HEK293 (cell line): ENCODE data around the gene MYBBP1A.

Experiments used
- GFI1B ChIP-seq: fragments of 450-650 bp; formaldehyde crosslinking; IDR thresholded peaks from 2 replicates; pipeline ENCODE4 v1.5.1; 2016; ENCODE audit warnings: missing biosample characterization, missing genetic modification characterization
- MEIS1 ChIP-seq: sonication (generic); formaldehyde crosslinking; IDR thresholded peaks from 2 replicates; pipeline ENCODE4 v1.8.1; 2022; ENCODE audit warnings: missing genetic modification reagents, mild to moderate bottlenecking, borderline replicate concordance
- MZF1 ChIP-seq: fragments of 450-650 bp; formaldehyde crosslinking; IDR thresholded peaks from 2 replicates; pipeline ENCODE4 v1.5.1; 2017; ENCODE audit warnings: missing biosample characterization, missing genetic modification characterization, borderline replicate concordance
- PRDM1 ChIP-seq: fragments of 450-650 bp; formaldehyde crosslinking; IDR thresholded peaks from 2 replicates; pipeline ENCODE4; 2016; ENCODE audit warnings: missing biosample characterization, missing genetic modification characterization
- SP2 ChIP-seq: fragments of 450-650 bp; formaldehyde crosslinking; IDR thresholded peaks from 2 replicates; pipeline ENCODE4 v1.5.1; 2016; ENCODE audit warnings: missing biosample characterization, missing genetic modification characterization
- TRIM28 ChIP-seq: IDR thresholded peaks from 2 replicates; pipeline ENCODE4 v1.6.1; 2011; ENCODE audit warnings: low read length, control low read depth, borderline replicate concordance
- YY2 ChIP-seq: fragments of 450-650 bp; formaldehyde crosslinking; IDR thresholded peaks from 2 replicates; pipeline ENCODE4 v1.5.1; 2016; ENCODE audit warnings: missing biosample characterization, missing genetic modification characterization
- ZNF112 ChIP-seq: fragments of 450-650 bp; formaldehyde crosslinking; IDR thresholded peaks from 2 replicates; pipeline ENCODE4 v1.5.0; 2017; ENCODE audit warnings: missing biosample characterization, missing genetic modification characterization
- ZNF121 ChIP-seq: fragments of 450-650 bp; formaldehyde crosslinking; IDR thresholded peaks from 2 replicates; pipeline ENCODE4 v1.5.1; 2016; ENCODE audit warnings: missing biosample characterization, missing genetic modification characterization
- ZNF24 ChIP-seq: fragments of 450-650 bp; formaldehyde crosslinking; IDR thresholded peaks from 2 replicates; pipeline ENCODE4 v1.5.1; 2016; ENCODE audit warnings: missing biosample characterization, missing genetic modification characterization
- ZNF423 ChIP-seq: fragments of 450-650 bp; formaldehyde crosslinking; IDR thresholded peaks from 2 replicates; pipeline ENCODE4 v1.5.1; 2016; ENCODE audit warnings: missing biosample characterization, missing genetic modification characterization
- ZNF48 ChIP-seq: fragments of 450-650 bp; formaldehyde crosslinking; IDR thresholded peaks from 2 replicates; pipeline ENCODE4 v1.5.1; 2016; ENCODE audit warnings: missing biosample characterization, missing genetic modification characterization
- ZNF596 ChIP-seq: fragments of 450-650 bp; IDR thresholded peaks from 2 replicates; pipeline ENCODE4 v1.5.0; 2018; ENCODE audit warnings: missing biosample characterization, mild to moderate bottlenecking, missing genetic modification characterization, moderate library complexity
- ZNF600 ChIP-seq: fragments of 450-650 bp; formaldehyde crosslinking; IDR thresholded peaks from 2 replicates; pipeline ENCODE4 v1.5.1; 2016; ENCODE audit warnings: missing biosample characterization, missing genetic modification characterization
- ZNF776 ChIP-seq: fragments of 450-650 bp; formaldehyde crosslinking; IDR thresholded peaks from 2 replicates; pipeline ENCODE4 v1.5.0; 2017; ENCODE audit warnings: missing biosample characterization, missing genetic modification characterization, borderline replicate concordance
- TF ChIP-seq, protein P1 (sequence below): fragments of 450-650 bp; formaldehyde crosslinking; IDR thresholded peaks from 2 replicates; pipeline ENCODE4 v1.5.1; 2016; ENCODE audit warnings: missing biosample characterization, missing genetic modification characterization, borderline replicate concordance
- TF ChIP-seq, protein P2 (sequence below): fragments of 450-650 bp; formaldehyde crosslinking; IDR thresholded peaks from 2 replicates; pipeline ENCODE4 v1.5.1; 2016; ENCODE audit warnings: missing biosample characterization, missing genetic modification characterization
- TF ChIP-seq, protein P3 (sequence below): fragments of 450-650 bp; IDR thresholded peaks from 2 replicates; pipeline ENCODE4 v1.5.1; 2018; ENCODE audit warnings: missing biosample characterization, mild to moderate bottlenecking, missing genetic modification characterization
- TF ChIP-seq, protein P4 (sequence below): IDR thresholded peaks from 2 replicates; pipeline ENCODE4 v1.6.1; 2011; ENCODE audit warnings: mild to moderate bottlenecking, low read depth, low read length, borderline replicate concordance
- TF ChIP-seq, protein P5 (sequence below): fragments of 450-650 bp; formaldehyde crosslinking; IDR thresholded peaks from 2 replicates; pipeline ENCODE4 v1.5.1; 2017; ENCODE audit warnings: missing biosample characterization, missing genetic modification characterization
- TF ChIP-seq, protein P6 (sequence below): fragments of 450-650 bp; formaldehyde crosslinking; IDR thresholded peaks from 2 replicates; pipeline ENCODE4 v1.5.1; 2016; ENCODE audit warnings: missing biosample characterization, missing genetic modification characterization
- TF ChIP-seq, protein P7 (sequence below): fragments of 450-650 bp; IDR thresholded peaks from 2 replicates; pipeline ENCODE4 v1.5.1; 2018; ENCODE audit warnings: missing biosample characterization, missing genetic modification characterization

The MYBBP1A gene

DNA sequence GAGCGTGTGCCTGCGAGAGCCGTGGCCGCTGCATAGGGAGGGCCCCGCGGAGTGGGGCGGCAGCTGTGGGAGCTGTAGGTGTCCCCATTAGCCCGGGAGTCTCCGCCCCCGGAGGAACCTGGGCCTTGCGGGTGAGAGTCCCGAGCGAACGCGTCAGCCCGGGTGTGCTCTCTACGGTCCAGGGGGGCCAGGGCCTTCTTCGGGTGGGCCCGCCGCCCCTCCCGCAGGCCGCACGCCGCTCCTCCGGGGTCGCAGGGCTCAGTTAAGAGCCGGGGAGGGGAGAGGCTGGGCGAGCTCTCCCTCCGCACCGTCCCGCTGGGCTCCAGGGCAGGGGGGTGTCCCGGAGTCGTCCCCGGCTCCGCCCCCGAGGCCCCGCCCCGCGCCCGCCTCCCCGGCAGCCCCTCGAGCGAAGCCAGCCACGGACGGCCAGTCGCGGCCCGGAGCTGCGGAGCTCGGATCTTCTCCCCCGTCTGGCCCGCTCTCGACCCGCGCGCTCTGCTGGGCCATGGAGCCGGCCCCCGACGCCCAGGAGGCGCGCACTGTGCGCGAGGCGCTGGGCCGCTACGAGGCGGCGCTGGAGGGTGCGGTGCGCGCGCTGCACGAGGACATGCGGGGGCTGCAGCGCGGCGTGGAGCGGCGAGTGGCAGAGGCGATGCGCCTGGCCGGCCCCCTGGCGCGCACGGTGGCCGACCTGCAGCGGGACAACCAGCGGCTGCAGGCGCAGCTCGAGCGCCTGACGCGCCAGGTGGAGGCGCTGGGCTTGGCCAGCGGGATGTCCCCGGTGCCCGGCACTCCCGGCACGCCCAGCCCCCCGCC, 29.1 kb upstream of the MYBBP1A start, which contains the start of gene SMTNL2 (continued):
- TF ChIP-seq, protein P1, sequence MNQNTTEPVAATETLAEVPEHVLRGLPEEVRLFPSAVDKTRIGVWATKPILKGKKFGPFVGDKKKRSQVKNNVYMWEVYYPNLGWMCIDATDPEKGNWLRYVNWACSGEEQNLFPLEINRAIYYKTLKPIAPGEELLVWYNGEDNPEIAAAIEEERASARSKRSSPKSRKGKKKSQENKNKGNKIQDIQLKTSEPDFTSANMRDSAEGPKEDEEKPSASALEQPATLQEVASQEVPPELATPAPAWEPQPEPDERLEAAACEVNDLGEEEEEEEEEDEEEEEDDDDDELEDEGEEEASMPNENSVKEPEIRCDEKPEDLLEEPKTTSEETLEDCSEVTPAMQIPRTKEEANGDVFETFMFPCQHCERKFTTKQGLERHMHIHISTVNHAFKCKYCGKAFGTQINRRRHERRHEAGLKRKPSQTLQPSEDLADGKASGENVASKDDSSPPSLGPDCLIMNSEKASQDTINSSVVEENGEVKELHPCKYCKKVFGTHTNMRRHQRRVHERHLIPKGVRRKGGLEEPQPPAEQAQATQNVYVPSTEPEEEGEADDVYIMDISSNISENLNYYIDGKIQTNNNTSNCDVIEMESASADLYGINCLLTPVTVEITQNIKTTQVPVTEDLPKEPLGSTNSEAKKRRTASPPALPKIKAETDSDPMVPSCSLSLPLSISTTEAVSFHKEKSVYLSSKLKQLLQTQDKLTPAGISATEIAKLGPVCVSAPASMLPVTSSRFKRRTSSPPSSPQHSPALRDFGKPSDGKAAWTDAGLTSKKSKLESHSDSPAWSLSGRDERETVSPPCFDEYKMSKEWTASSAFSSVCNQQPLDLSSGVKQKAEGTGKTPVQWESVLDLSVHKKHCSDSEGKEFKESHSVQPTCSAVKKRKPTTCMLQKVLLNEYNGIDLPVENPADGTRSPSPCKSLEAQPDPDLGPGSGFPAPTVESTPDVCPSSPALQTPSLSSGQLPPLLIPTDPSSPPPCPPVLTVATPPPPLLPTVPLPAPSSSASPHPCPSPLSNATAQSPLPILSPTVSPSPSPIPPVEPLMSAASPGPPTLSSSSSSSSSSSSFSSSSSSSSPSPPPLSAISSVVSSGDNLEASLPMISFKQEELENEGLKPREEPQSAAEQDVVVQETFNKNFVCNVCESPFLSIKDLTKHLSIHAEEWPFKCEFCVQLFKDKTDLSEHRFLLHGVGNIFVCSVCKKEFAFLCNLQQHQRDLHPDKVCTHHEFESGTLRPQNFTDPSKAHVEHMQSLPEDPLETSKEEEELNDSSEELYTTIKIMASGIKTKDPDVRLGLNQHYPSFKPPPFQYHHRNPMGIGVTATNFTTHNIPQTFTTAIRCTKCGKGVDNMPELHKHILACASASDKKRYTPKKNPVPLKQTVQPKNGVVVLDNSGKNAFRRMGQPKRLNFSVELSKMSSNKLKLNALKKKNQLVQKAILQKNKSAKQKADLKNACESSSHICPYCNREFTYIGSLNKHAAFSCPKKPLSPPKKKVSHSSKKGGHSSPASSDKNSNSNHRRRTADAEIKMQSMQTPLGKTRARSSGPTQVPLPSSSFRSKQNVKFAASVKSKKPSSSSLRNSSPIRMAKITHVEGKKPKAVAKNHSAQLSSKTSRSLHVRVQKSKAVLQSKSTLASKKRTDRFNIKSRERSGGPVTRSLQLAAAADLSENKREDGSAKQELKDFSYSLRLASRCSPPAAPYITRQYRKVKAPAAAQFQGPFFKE (tag by site-specific recombination): no peak
- TF ChIP-seq PRDM1 (no peak), GFI1B (tag by site-specific recombination) (no peak), ZNF423 (tag by site-specific recombination) (peak; percentile 50; the same call in 1 of the 2 replicates), ZNF776 (tag by site-specific recombination) (no peak), ZNF121 (tag by site-specific recombination) (no peak), ZNF600 (tag by site-specific recombination) (peak; percentile 48; the same call in 1 of the 2 replicates), MZF1 (tag by site-specific recombination) (no peak), SP2 (tag by site-specific recombination) (peak; percentile 48), TRIM28 (no peak), ZNF596 (tag by site-specific recombination) (no peak), ZNF24 (tag by site-specific recombination) (no peak), MEIS1 (no peak), YY2 (tag by site-specific recombination) (no peak), ZNF48 (tag by site-specific recombination) (no peak), ZNF112 (tag by site-specific recombination) (no peak)
- TF ChIP-seq, protein P2, sequence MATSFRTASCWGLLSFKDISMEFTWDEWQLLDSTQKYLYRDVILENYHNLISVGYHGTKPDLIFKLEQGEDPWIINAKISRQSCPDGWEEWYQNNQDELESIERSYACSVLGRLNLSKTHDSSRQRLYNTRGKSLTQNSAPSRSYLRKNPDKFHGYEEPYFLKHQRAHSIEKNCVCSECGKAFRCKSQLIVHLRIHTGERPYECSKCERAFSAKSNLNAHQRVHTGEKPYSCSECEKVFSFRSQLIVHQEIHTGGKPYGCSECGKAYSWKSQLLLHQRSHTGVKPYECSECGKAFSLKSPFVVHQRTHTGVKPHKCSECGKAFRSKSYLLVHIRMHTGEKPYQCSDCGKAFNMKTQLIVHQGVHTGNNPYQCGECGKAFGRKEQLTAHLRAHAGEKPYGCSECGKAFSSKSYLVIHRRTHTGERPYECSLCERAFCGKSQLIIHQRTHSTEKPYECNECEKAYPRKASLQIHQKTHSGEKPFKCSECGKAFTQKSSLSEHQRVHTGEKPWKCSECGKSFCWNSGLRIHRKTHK: no peak
- TF ChIP-seq, protein P3, sequence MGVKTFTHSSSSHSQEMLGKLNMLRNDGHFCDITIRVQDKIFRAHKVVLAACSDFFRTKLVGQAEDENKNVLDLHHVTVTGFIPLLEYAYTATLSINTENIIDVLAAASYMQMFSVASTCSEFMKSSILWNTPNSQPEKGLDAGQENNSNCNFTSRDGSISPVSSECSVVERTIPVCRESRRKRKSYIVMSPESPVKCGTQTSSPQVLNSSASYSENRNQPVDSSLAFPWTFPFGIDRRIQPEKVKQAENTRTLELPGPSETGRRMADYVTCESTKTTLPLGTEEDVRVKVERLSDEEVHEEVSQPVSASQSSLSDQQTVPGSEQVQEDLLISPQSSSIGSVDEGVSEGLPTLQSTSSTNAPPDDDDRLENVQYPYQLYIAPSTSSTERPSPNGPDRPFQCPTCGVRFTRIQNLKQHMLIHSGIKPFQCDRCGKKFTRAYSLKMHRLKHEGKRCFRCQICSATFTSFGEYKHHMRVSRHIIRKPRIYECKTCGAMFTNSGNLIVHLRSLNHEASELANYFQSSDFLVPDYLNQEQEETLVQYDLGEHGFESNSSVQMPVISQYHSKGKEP (tag by site-specific recombination): peak; percentile 45
- TF ChIP-seq, protein P4, sequence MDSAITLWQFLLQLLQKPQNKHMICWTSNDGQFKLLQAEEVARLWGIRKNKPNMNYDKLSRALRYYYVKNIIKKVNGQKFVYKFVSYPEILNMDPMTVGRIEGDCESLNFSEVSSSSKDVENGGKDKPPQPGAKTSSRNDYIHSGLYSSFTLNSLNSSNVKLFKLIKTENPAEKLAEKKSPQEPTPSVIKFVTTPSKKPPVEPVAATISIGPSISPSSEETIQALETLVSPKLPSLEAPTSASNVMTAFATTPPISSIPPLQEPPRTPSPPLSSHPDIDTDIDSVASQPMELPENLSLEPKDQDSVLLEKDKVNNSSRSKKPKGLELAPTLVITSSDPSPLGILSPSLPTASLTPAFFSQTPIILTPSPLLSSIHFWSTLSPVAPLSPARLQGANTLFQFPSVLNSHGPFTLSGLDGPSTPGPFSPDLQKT: no peak
- TF ChIP-seq, protein P5, sequence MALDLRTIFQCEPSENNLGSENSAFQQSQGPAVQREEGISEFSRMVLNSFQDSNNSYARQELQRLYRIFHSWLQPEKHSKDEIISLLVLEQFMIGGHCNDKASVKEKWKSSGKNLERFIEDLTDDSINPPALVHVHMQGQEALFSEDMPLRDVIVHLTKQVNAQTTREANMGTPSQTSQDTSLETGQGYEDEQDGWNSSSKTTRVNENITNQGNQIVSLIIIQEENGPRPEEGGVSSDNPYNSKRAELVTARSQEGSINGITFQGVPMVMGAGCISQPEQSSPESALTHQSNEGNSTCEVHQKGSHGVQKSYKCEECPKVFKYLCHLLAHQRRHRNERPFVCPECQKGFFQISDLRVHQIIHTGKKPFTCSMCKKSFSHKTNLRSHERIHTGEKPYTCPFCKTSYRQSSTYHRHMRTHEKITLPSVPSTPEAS (tag by site-specific recombination): no peak
- TF ChIP-seq, protein P6, sequence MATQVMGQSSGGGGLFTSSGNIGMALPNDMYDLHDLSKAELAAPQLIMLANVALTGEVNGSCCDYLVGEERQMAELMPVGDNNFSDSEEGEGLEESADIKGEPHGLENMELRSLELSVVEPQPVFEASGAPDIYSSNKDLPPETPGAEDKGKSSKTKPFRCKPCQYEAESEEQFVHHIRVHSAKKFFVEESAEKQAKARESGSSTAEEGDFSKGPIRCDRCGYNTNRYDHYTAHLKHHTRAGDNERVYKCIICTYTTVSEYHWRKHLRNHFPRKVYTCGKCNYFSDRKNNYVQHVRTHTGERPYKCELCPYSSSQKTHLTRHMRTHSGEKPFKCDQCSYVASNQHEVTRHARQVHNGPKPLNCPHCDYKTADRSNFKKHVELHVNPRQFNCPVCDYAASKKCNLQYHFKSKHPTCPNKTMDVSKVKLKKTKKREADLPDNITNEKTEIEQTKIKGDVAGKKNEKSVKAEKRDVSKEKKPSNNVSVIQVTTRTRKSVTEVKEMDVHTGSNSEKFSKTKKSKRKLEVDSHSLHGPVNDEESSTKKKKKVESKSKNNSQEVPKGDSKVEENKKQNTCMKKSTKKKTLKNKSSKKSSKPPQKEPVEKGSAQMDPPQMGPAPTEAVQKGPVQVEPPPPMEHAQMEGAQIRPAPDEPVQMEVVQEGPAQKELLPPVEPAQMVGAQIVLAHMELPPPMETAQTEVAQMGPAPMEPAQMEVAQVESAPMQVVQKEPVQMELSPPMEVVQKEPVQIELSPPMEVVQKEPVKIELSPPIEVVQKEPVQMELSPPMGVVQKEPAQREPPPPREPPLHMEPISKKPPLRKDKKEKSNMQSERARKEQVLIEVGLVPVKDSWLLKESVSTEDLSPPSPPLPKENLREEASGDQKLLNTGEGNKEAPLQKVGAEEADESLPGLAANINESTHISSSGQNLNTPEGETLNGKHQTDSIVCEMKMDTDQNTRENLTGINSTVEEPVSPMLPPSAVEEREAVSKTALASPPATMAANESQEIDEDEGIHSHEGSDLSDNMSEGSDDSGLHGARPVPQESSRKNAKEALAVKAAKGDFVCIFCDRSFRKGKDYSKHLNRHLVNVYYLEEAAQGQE (tag by site-specific recombination): no peak
- TF ChIP-seq, protein P7, sequence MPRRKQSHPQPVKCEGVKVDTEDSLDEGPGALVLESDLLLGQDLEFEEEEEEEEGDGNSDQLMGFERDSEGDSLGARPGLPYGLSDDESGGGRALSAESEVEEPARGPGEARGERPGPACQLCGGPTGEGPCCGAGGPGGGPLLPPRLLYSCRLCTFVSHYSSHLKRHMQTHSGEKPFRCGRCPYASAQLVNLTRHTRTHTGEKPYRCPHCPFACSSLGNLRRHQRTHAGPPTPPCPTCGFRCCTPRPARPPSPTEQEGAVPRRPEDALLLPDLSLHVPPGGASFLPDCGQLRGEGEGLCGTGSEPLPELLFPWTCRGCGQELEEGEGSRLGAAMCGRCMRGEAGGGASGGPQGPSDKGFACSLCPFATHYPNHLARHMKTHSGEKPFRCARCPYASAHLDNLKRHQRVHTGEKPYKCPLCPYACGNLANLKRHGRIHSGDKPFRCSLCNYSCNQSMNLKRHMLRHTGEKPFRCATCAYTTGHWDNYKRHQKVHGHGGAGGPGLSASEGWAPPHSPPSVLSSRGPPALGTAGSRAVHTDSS (tag by site-specific recombination): no peak
- TF ChIP-seq, all 188 proteins: peak for 39
